ENCODE results near the gene CARMIL1.
"Not testable (repeated sequence)": the region's sequence is repeated elsewhere in the genome, so short reads cannot be mapped to it uniquely, and the experiment has no call there.

The CARMIL1 gene

GRCh38 chr6:25370178-25371036 lies 91.2 kb downstream of the CARMIL1 start:
- no peak for DNase-seq (ENCODE audit: low spot score)

DNA sequence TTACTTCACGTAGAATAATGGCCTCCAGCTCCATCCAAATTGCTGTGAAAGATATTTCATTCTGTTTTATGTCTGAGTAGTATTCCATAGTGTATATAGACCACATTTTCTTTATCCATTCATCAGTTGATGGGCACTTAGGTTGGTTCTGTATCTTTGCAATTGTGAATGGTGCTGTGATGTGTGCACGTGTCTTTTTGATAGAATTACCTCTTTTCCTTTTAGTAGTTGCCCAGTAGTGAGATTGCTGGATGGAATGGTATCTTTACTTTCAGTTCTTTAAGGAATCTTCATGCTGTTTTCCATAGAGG lies 91.8 kb downstream of the CARMIL1 start:
- no peak for DNase-seq (ENCODE audit: low spot score)

DNA sequence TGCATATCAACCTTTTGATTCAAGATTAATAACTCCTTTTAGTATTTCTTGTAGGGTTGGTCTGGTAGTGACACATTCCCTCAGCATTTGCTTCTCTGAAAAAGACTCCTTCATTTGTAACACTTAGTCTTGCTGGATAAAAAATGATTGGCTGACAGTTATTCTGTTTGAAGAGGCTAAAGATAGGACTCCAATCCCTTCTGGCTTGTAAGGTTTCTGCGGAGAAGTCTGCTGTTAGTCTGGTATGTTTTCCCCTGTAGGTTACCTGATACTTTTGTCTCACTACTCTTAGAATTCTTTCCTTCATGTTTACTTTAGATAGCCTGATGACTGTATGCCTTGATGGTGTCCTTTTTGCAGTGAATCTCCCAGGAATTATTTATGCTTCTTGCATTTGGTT lies 96.0 kb downstream of the CARMIL1 start:
- no peak for DNase-seq (ENCODE audit: low spot score)

DNA sequence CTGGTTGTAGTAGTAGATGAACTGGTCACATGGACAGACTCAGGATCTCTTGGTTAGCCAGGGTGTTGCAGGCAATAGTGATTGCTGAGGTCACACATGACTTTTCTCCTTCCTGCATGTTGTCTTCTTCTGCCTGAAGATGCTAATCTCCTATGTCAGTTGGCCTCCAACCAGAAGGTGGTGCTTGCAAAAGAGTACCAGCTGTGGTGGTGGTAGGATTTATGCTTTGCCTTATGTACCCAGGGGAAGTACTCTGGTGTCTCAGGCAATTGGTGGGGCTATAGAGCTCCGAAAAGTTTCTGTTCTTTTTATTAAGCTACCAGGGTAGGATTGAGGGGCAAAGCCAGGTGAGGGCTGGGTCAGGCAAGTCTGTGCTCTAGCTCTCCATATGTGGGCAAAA lies 98.5 kb downstream of the CARMIL1 start:
- DNase-seq (ENCODE audit: low spot score) = no peak

DNA sequence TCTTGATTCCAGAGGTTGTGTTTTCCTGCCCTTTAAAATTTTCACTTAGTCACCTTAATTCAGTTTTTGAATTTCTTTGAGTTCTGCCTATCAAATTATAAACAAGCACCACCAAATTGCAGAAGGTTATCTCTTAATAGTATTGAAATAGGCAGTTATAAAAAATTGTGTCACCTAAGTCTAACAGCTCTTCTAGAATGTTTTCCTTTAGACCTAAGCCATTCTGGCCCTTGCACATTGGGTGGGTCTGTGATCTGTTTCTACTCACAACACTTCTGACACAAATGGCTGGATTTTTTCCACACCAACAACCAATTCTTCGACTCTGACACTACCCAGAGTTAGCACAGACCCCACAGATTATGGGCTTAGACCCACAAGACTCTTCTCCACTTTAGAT lies 101.9 kb downstream of the CARMIL1 start:
- DNase-seq (ENCODE audit: low spot score) = no peak

GRCh38 chr6:25382476-25382875 lies 103.3 kb downstream of the CARMIL1 start:
- DNase-seq (ENCODE audit: low spot score) = not testable (repeated sequence)

DNA sequence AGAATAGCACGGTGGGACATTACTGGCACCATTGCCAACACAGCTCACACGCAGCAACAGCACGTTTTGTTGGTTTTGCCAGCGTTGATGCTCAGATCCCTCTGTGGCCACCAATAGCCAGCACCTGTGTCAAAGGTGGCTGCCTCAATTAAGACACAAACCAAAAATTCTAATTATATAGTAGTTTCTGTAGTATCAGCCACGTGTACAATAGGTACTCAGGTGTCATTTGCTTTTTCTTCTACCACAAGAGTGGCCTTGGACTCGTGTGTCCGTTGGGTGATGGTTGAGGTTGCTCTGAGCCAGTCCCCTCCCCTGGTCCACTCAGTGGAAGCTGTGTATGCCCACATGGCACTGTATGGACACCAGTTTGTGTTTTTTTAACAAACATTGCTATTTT lies 105.1 kb downstream of the CARMIL1 start:
- DNase-seq (ENCODE audit: low spot score) = no peak

DNA sequence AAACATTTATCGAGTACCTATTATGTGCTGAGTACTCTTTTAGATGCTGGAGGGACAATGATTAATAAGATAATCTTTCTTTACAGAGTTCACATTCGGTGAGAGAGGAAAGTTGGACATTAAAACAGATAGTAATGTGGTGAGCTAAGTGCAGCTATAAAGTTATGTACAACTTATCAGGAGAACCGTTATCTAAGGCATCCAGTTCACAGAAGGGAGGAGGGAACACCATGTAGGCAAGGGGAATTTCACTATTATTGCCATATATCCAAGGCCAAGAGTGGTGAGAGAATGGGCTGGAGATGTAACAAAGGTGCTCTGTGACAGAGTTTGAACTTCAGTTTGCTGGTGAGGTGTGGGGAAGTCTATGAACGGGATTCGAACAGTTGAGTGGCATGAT lies 105.8 kb downstream of the CARMIL1 start:
- no peak for DNase-seq (ENCODE audit: low spot score)

GRCh38 chr6:25387483-25387882 lies 108.3 kb downstream of the CARMIL1 start:
- DNase-seq (ENCODE audit: low spot score) = no peak

DNA sequence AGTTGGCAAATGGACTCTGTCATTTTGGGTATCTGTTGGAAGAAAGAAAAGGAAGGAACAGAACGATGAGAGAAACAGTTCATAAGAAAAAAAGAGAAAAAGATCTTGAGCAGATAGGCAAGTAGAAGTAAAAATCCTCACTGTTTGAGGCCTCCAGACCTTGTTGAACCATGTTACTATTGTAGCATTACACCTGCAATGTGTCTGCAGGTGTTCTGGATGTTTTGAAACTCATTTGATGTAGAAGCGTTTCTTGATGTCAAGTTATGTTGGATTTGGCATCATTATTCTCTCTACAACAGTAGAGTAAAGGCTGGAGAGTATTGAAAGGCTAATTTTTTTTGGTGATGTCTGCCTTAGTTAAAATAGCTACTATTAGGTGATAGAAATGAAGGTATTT lies 108.7 kb downstream of the CARMIL1 start:
- no peak for DNase-seq (ENCODE audit: low spot score)

GRCh38 chr6:25388776-25389175 lies 109.6 kb downstream of the CARMIL1 start:
- no peak for DNase-seq (ENCODE audit: low spot score)

- peak; percentile 71 for DNase-seq (ENCODE audit: low spot score)
Observed at GRCh38 chr6:25389471-25389870, 110.3 kb downstream of the CARMIL1 start.

- DNase-seq (ENCODE audit: low spot score) = peak; percentile 19
Observed at GRCh38 chr6:25392372-25392771, 113.2 kb downstream of the CARMIL1 start.

GRCh38 chr6:25395731-25396130 lies 116.6 kb downstream of the CARMIL1 start:
- no peak for DNase-seq (ENCODE audit: low spot score)

GRCh38 chr6:25397406-25397805 lies 118.2 kb downstream of the CARMIL1 start:
- no peak for DNase-seq (ENCODE audit: low spot score)

GRCh38 chr6:25399885-25400284 lies 120.7 kb downstream of the CARMIL1 start:
- DNase-seq (ENCODE audit: low spot score) = no peak

- DNase-seq (ENCODE audit: low spot score) = no peak
Observed at GRCh38 chr6:25401711-25402110, 122.5 kb downstream of the CARMIL1 start.

DNA sequence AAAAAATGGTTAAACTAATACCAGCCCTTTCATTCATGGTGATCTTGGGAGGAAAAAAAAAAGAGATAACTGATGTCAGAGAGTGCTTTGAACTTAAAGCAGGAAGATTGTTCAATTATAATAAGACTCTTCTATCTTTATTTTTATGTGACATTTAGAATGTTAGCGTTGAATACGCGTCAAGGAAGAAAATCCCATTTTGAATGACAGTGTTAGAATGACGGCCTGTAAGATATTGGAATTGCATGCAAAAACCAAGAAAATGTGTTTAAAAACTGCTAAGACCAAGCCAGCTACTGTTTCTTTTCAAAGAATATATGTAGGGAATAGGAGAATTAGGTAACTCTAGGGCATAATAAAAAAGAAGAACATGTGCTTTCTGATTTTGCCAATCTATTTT lies 123.0 kb downstream of the CARMIL1 start:
- no peak for DNase-seq (ENCODE audit: low spot score)

DNA sequence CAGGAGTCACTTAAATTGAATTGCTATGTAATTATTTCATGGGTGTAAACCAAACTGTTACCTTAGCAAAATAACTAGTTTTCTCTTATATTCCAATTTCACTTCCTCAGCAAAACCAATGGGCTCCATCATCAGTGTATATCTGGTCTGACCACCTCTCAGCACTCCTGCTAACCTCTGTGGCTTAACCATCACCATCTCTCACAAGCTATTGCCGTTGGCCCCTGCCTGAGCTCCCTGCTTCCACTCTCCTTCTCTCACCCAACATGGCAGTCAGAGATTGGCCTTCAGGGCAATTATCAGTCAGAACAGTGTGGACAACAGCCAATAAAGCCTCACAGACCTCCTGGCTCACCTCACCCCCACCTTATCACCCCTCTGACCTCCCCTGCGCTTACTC lies 124.0 kb downstream of the CARMIL1 start:
- no peak for DNase-seq (ENCODE audit: low spot score)

DNA sequence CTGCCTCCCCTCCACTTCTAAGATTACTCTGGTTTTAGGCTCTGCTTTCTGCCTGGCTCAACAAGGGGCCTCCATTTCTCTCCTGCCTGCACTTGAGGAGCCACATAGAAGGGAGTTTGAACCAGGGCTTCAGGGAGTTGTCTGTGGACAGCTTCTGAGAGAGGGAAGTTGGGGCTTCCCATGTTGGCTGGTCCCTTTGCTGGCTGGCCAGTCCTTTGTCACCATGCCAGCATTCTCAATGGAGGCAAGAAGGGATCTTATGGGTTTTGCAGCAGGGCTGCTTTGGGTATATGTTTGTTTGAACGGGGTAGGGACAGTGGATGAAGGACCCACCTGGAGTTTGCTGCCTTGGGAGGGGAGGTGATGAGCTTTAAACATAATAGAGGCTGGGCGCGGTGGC lies 124.9 kb downstream of the CARMIL1 start:
- DNase-seq (ENCODE audit: low spot score) = no peak

DNA sequence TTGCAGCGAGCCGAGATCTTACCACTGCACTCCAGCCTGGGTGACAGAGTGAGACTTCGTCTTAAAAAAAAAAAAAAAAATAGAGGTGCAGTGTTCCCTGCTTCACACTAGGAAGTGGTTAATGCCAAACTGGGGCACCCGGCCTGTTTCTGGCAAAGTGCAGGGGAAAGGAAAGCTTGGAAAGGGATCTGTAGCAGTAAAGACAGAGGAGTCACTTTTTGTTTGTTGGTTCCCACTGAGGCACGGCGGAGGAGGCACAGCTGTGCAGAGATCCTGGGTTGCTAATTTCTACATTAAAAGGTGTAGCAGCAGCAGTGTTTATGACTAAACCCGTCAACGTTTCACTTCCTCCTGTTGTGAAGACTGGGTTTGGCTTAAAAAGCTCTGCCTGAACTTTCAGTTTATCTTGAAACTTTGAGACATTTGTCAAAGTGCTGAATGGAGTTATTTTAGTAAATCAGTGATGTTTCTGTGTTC lies 125.6 kb downstream of the CARMIL1 start:
- no peak for DNase-seq (ENCODE audit: low spot score)

- no peak for DNase-seq (ENCODE audit: low spot score)
Observed at GRCh38 chr6:25405442-25405841, 126.3 kb downstream of the CARMIL1 start.

DNA sequence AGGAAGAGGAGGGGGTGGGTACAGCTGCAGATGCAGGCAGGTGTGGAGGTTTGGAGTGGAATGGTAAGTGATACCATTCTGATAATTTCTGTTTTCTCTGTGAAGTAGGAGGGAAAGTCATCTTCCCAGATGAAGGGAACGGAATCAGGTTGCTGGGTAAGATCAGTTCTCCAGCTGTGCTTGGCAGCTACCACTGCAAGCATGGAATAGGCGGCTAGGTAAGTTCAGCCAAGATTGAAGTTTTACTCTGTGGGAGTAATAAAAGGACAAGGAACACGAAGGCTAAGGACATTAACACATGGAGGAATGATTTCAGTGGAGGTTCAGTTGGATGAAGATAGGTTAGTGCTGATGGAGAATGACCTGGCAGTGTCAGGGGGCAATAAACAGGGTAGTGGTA lies 128.3 kb downstream of the CARMIL1 start:
- no peak for DNase-seq (ENCODE audit: low spot score)

DNA sequence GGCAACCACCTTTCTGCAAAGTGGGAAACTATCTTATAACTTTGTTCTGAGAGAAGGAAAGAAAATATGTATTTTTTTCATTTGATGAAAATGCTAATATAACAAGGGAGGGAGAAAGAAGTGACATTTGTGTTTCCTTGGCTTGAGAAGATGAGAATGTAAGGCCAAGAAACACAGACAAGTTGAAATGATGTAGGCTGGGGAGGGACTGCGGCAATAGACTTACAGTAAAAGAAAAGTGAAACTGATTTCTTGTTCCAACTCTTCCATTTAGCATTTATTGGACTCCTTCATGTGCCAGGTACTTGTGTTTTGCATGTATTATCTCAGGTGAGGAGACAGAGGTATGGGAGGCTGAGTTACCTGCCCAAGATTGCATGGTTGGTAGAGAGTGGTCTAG lies 130.9 kb downstream of the CARMIL1 start:
- no peak for DNase-seq (ENCODE audit: low spot score)

Measured in AG20443 (cell line).